Fibroblast of lung (primary cell): ENCODE results near the gene COL4A1. TPM values are rescaled to one million over a fixed set of nuclear protein-coding genes. Genes with fewer than 3 reads are reported as not detected.

Experiments
- DNase-seq, 2 donors: peaks; one replicate each; pipeline versions ENCODE4 v3.0.0 to v3.0.0-alpha.2; 2010; ENCODE audit warnings: low read depth in 2 of 2
- H2AFZ ChIP-seq: 2 replicates; pipeline ENCODE4 v1.5.1; 2012; ENCODE audit warnings: low read length, control low read depth, inconsistent platforms
- H3K27ac ChIP-seq: 2 replicates; pipeline ENCODE4 v1.5.1; 2011; ENCODE audit warnings: low read length, control low read depth; ENCODE audit not compliant: insufficient read depth
- H3K27me3 ChIP-seq: 2 replicates; pipeline ENCODE4 v1.5.1; 2011; ENCODE audit warnings: mild to moderate bottlenecking, low read length; ENCODE audit not compliant: control insufficient read depth, insufficient read depth
- H3K36me3 ChIP-seq: 2 replicates; pipeline ENCODE4 v1.5.1; 2011; ENCODE audit warnings: low read length; ENCODE audit not compliant: control insufficient read depth, insufficient read depth
- H3K4me1 ChIP-seq: 2 replicates; pipeline ENCODE4 v1.5.1; 2011; ENCODE audit warnings: low read length; ENCODE audit not compliant: control insufficient read depth, insufficient read depth; ENCODE audit errors: extremely low read depth
- H3K4me2 ChIP-seq: 2 replicates; pipeline ENCODE4 v1.5.1; 2011; ENCODE audit warnings: low read length, control low read depth; ENCODE audit not compliant: insufficient read depth; ENCODE audit errors: extremely low read depth
- H3K4me3 ChIP-seq, 4 experiments: fragments of 200-600 bp in 1 of 4; sonication (generic) in 1 of 4; replicated peaks in 1 of 4; 2 replicates each; pipeline ENCODE4 v1.5.1; 2011 to 2016; ENCODE audit warnings: low read length in 4 of 4, low read depth in 3 of 4, mild to moderate bottlenecking in 3 of 4, control low read depth in 2 of 4, inconsistent platforms in 1 of 4, mixed read lengths in 1 of 4; ENCODE audit not compliant: insufficient read depth in 1 of 4; ENCODE audit errors: control extremely low read depth in 1 of 4
- H3K79me2 ChIP-seq: 2 replicates; pipeline ENCODE4 v1.5.1; 2012; ENCODE audit warnings: mild to moderate bottlenecking, low read length, inconsistent platforms; ENCODE audit not compliant: control insufficient read depth, insufficient read depth
- H3K9ac ChIP-seq: 2 replicates; pipeline ENCODE4 v1.5.1; 2011; ENCODE audit warnings: mild to moderate bottlenecking, low read length, control low read depth; ENCODE audit not compliant: insufficient read depth
- H3K9me3 ChIP-seq: 2 replicates; pipeline ENCODE4 v1.5.1; 2012; ENCODE audit warnings: low read depth, low read length; ENCODE audit not compliant: control insufficient read depth, insufficient read depth
- H4K20me1 ChIP-seq: 2 replicates; pipeline ENCODE4 v1.5.1; 2011; ENCODE audit warnings: low read length; ENCODE audit not compliant: control insufficient read depth, insufficient read depth; ENCODE audit errors: extremely low read depth
- EZH2 ChIP-seq: IDR thresholded peaks from 2 replicates; pipeline ENCODE4 v1.5.1; 2012; ENCODE audit warnings: low read length, control low read depth, mild to moderate bottlenecking; ENCODE audit errors: missing control alignments
- polyA plus RNA-seq, 2 donors: library from polyadenylated mRNA; depleted of rRNA in 1 of 2; stranded (reverse) in 1 of 2; unstranded in 1 of 2; fragments of >200 nt; gene quantifications; 2 replicates each; pipeline ENCODE4 v1.2.1, GENCODE V29; 2011 to 2012; ENCODE audit warnings: missing spikeins in 1 of 2
- total RNA-seq: library from RNA; depleted of rRNA; stranded (reverse); fragments of >200 nt; gene quantifications from 2 replicates; pipeline ENCODE4 v1.2.1, GENCODE V29; 2014
- TF ChIP-seq, protein P1 (sequence below), 2 donors: IDR thresholded peaks in 1 of 2; conservative IDR thresholded peaks in 1 of 2; 1 replicate in 1 of 2; 2 replicates in 1 of 2; pipeline ENCODE4 v1.5.1; 2011 to 2012; ENCODE audit warnings: low read length in 2 of 2, control low read depth in 1 of 2, inconsistent platforms in 1 of 2, low read depth in 1 of 2, mild to moderate bottlenecking in 1 of 2

COL4A1 gene
- total and polyA plus RNA-seq, 2 donors (not counting 1 experiment from before 2014, with no cell fraction given): 34.0 to 607 TPM

DNA sequence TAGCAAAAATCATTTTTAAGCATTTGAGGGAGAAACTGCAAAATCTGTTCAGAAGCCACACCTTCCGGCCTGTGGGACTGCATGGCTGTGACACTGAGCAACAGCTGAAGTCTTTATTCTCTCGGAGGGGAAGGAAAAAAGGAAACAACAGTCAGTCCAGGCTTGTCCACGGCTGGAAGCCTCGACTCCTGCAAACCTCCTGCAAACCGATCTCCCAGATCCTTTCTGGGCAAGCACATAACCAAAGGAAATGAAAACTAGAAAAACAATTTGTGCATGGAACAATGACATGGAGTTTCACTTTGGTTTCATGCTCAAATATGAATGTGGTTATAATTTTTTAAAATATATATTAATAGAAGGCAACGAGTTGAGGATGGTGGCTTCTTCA lies 1.0 kb downstream of the COL4A1 start:
- Histone ChIP-seq H2AFZ (no peak overlapping the region), H3K27ac (peak overlapping the region; percentile 73), H3K9ac (peak overlapping the region; percentile 95), H3K9me3 (no peaks in the 10 kb centered on the region), H3K4me1 (peaks cover 19% of the 10 kb centered on the region), H3K36me3 (peaks cover 3% of the 10 kb centered on the region), H4K20me1 (no peaks in the 10 kb centered on the region), H3K79me2 (peaks cover 85% of the 10 kb centered on the region), H3K27me3 (no peaks in the 10 kb centered on the region), H3K4me2 (peak overlapping the region; percentile 97), H3K4me3 (peak overlapping the region; percentile 50 to 66 (median 54))
- TF ChIP-seq EZH2: no peak
- TF ChIP-seq, protein P1, sequence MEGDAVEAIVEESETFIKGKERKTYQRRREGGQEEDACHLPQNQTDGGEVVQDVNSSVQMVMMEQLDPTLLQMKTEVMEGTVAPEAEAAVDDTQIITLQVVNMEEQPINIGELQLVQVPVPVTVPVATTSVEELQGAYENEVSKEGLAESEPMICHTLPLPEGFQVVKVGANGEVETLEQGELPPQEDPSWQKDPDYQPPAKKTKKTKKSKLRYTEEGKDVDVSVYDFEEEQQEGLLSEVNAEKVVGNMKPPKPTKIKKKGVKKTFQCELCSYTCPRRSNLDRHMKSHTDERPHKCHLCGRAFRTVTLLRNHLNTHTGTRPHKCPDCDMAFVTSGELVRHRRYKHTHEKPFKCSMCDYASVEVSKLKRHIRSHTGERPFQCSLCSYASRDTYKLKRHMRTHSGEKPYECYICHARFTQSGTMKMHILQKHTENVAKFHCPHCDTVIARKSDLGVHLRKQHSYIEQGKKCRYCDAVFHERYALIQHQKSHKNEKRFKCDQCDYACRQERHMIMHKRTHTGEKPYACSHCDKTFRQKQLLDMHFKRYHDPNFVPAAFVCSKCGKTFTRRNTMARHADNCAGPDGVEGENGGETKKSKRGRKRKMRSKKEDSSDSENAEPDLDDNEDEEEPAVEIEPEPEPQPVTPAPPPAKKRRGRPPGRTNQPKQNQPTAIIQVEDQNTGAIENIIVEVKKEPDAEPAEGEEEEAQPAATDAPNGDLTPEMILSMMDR (conservative IDR thresholded peaks at IDR 0.05 in 1 of 2, IDR thresholded peaks at IDR 0.05 in 1 of 2; ENCODE audit: low read depth in 1 of 2, low read length in 2 of 2): no peak
- DNase-seq: peak; percentile 35 to 43

DNA sequence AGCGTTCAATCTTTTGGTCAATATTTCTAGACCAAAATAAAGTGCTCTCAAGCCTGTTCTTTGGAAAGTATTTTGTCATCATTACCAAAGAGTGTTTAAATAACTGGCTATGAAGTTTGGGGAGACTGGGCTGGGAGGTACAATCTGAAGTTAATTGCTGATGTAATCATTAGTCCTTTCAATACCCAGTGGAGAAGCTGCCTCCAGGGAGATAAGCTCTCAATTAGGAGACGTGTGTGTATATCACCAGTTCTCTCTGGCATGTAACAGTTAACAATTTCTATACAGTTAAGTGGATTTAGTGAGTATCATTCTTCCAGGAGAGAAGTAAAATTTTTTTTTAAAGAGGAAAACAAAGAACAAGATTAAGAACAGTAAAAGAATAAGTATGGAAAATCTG lies 1.4 kb downstream of the COL4A1 start:
- DNase-seq: no peak
- no peaks in the 10 kb centered on the region for H3K27me3 ChIP-seq
- no peaks in the 10 kb centered on the region for H4K20me1 ChIP-seq
- peak overlapping the region; percentile 73 for H3K27ac ChIP-seq
- H3K4me1 ChIP-seq: peaks cover 22% of the 10 kb centered on the region
- no peaks in the 10 kb centered on the region for H3K9me3 ChIP-seq
- H3K79me2 ChIP-seq: peaks cover 83% of the 10 kb centered on the region
- H2AFZ ChIP-seq: no peak overlapping the region
- peak overlapping the region; percentile 95 for H3K9ac ChIP-seq
- H3K4me3 ChIP-seq: peak overlapping the region; percentile 50 to 66 (median 54)
- TF ChIP-seq EZH2: no peak
- TF ChIP-seq, protein P1 (conservative IDR thresholded peaks at IDR 0.05 in 1 of 2, IDR thresholded peaks at IDR 0.05 in 1 of 2; ENCODE audit: low read depth in 1 of 2, low read length in 2 of 2): no peak
- no peaks in the 10 kb centered on the region for H3K36me3 ChIP-seq
- peak overlapping the region; percentile 69 for H3K4me2 ChIP-seq

DNA sequence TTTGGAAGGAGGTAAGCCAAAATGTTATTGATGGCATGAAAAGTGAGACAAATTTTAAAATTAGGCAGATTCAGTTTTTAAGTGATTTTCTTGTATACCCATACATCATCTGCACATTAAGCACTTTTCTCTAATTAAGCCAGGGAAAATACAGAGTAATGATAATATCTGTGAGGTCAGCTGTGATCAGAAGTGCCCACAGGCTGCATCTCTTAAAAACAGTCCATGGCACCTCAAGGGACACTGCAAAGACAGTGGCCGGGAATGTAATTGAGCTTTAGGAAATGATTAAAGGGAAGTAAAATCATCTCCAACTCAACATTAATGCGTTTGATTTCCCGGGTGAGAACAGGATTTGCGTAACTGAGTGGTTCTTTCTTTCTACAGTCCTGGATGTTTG lies 2.0 kb downstream of the COL4A1 start:
- H3K9me3 ChIP-seq: no peaks in the 10 kb centered on the region
- no peak overlapping the region for H2AFZ ChIP-seq
- peak overlapping the region; percentile 50 to 66 (median 54) for H3K4me3 ChIP-seq
- no peaks in the 10 kb centered on the region for H4K20me1 ChIP-seq
- peak overlapping the region; percentile 28 for H3K4me2 ChIP-seq
- peaks cover 24% of the 10 kb centered on the region for H3K4me1 ChIP-seq
- no peak for TF ChIP-seq EZH2
- TF ChIP-seq, protein P1 (conservative IDR thresholded peaks at IDR 0.05 in 1 of 2, IDR thresholded peaks at IDR 0.05 in 1 of 2; ENCODE audit: low read depth in 1 of 2, low read length in 2 of 2): no peak
- peaks cover 82% of the 10 kb centered on the region for H3K79me2 ChIP-seq
- H3K36me3 ChIP-seq: no peaks in the 10 kb centered on the region
- H3K27me3 ChIP-seq: no peaks in the 10 kb centered on the region
- peak overlapping the region; percentile 73 for H3K27ac ChIP-seq
- H3K9ac ChIP-seq: peak overlapping the region; percentile 95
- DNase-seq: no peak
